Transverse colon (tissue), 3 donors: ENCODE results near the gene NDUFA12.

ENCODE experiments used
- POLR2A ChIP-seq: fragments of 450-650 bp; IDR thresholded peaks from one replicate; pipeline ENCODE4 v1.6.1; 2016; ENCODE audit warnings: antibody characterized with exemption, mild to moderate bottlenecking, moderate library complexity
- TF ChIP-seq, protein P1 (sequence below), 5 experiments: fragments of 200-600 bp in 3 of 5; fragments of 450-650 bp in 2 of 5; sonication (generic) in 3 of 5; IDR thresholded peaks; 1 replicate in 2 of 5; 2 replicates in 3 of 5; pipeline ENCODE4 v1.5.1; 2016 to 2017; ENCODE audit warnings: antibody characterized with exemption in 5 of 5, inconsistent platforms in 3 of 5, mild to moderate bottlenecking in 2 of 5, moderate library complexity in 1 of 5

DNA sequence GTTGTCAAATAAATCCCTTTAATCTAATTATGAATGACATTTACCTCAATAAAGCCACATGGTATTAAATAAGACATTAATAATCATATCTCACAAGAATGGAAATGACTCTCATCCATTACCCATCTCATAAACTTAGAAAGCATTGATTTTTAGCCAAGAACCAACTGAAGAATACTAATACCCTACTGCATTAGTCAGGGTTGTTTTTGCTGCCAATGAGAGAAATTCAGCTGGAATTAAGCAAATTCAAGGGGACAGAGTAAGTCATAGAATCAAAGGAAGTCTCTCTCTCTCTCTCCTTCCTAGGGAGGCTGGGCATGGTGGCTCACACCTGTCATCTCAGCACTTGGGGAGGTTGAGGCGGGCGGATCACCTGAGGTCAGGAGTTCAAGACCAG, 41.6 kb downstream of the NDUFA12 start:
- no peak for TF ChIP-seq POLR2A
- TF ChIP-seq, protein P1, sequence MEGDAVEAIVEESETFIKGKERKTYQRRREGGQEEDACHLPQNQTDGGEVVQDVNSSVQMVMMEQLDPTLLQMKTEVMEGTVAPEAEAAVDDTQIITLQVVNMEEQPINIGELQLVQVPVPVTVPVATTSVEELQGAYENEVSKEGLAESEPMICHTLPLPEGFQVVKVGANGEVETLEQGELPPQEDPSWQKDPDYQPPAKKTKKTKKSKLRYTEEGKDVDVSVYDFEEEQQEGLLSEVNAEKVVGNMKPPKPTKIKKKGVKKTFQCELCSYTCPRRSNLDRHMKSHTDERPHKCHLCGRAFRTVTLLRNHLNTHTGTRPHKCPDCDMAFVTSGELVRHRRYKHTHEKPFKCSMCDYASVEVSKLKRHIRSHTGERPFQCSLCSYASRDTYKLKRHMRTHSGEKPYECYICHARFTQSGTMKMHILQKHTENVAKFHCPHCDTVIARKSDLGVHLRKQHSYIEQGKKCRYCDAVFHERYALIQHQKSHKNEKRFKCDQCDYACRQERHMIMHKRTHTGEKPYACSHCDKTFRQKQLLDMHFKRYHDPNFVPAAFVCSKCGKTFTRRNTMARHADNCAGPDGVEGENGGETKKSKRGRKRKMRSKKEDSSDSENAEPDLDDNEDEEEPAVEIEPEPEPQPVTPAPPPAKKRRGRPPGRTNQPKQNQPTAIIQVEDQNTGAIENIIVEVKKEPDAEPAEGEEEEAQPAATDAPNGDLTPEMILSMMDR (IDR thresholded peaks at IDR 0.05) = no peak
